SU-DHL-6 (cell line): ENCODE results near the gene NAV3.
A peak's percentile ranks its signal among the peaks of the same experiment; 100 is the strongest.

Experiments used
- H2AFZ ChIP-seq: fragments of 200-600 bp; sonication (generic); 2 replicates; pipeline ENCODE4 v1.6.1; 2014; ENCODE audit warnings: low read depth, mild to moderate bottlenecking, moderate library complexity, mixed read lengths, antibody characterized with exemption, low read length; ENCODE audit not compliant: severe bottlenecking
- H3F3A ChIP-seq: fragments of 200-600 bp; shearing (Covaris generic); 2 replicates; pipeline ENCODE4 v1.6.0; 2016; ENCODE audit warnings: antibody characterized with exemption, mild to moderate bottlenecking; ENCODE audit not compliant: insufficient read depth
- H3K27ac ChIP-seq: fragments of 200-600 bp; sonication (generic); 2 replicates; pipeline ENCODE4 v1.5.1; 2016; ENCODE audit warnings: low read depth, mild to moderate bottlenecking, low read length, moderate library complexity, mixed read lengths
- H3K27me3 ChIP-seq: fragments of 200-600 bp; sonication (generic), shearing (Covaris generic); 2 replicates; pipeline ENCODE4 v1.6.0; 2014; ENCODE audit warnings: mild to moderate bottlenecking, low read length
- H3K36me3 ChIP-seq: fragments of 200-600 bp; sonication (generic); 2 replicates; pipeline ENCODE4 v1.6.1; 2014; ENCODE audit warnings: mild to moderate bottlenecking, low read length, mixed read lengths
- H3K4me2 ChIP-seq: fragments of 300-600, 200-600 bp; shearing (Covaris generic), sonication (generic); 2 replicates; pipeline ENCODE4 v1.6.0; 2014; ENCODE audit warnings: low read length, low read depth, mild to moderate bottlenecking; ENCODE audit not compliant: poor library complexity, severe bottlenecking
- H3K4me3 ChIP-seq: fragments of 200-600 bp; sonication (generic); 2 replicates; pipeline ENCODE4 v1.5.1; 2014; ENCODE audit warnings: antibody characterized with exemption, low read length, mild to moderate bottlenecking, mixed read lengths; ENCODE audit not compliant: insufficient read depth, poor library complexity, severe bottlenecking
- H3K79me2 ChIP-seq: fragments of 200-600 bp; sonication (generic); 2 replicates; pipeline ENCODE4 v1.6.1; 2014; ENCODE audit warnings: mild to moderate bottlenecking, low read length, moderate library complexity; ENCODE audit not compliant: insufficient read depth
- H3K9ac ChIP-seq: fragments of 200-600 bp; sonication (generic); 2 replicates; pipeline ENCODE4 v1.7.0; 2014; ENCODE audit warnings: mild to moderate bottlenecking, low read length
- H3K9me2 ChIP-seq: fragments of 200-600 bp; sonication (generic); replicated peaks from 2 replicates; pipeline ENCODE4 v1.6.1; 2014; ENCODE audit warnings: low read length; ENCODE audit not compliant: insufficient read depth
- H3K9me3 ChIP-seq: fragments of 200-600 bp; sonication (generic); 2 replicates; pipeline ENCODE4 v1.6.1; 2014; ENCODE audit warnings: low read length, mixed read lengths; ENCODE audit not compliant: insufficient read depth
- H4K20me1 ChIP-seq: fragments of 200-600 bp; sonication (generic); 2 replicates; pipeline ENCODE4 v1.6.1; 2014; ENCODE audit warnings: low read depth, mild to moderate bottlenecking, antibody characterized with exemption, low read length, moderate library complexity, mixed read lengths
- CTCF ChIP-seq: fragments of 200-600 bp; sonication (generic); IDR thresholded peaks from one replicate; pipeline ENCODE4 v1.5.1; 2017; ENCODE audit warnings: antibody characterized with exemption, mild to moderate bottlenecking, low read length, moderate library complexity; ENCODE audit not compliant: insufficient read depth, poor library complexity, severe bottlenecking
- EZH2phosphoT487 ChIP-seq: fragments of 200-600 bp; sonication (generic), shearing (Covaris generic); conservative IDR thresholded peaks from 2 replicates; pipeline ENCODE4 v1.6.1; 2018; ENCODE audit warnings: mild to moderate bottlenecking, antibody characterized with exemption, low read length, moderate library complexity, mixed read lengths

The NAV3 gene

DNA sequence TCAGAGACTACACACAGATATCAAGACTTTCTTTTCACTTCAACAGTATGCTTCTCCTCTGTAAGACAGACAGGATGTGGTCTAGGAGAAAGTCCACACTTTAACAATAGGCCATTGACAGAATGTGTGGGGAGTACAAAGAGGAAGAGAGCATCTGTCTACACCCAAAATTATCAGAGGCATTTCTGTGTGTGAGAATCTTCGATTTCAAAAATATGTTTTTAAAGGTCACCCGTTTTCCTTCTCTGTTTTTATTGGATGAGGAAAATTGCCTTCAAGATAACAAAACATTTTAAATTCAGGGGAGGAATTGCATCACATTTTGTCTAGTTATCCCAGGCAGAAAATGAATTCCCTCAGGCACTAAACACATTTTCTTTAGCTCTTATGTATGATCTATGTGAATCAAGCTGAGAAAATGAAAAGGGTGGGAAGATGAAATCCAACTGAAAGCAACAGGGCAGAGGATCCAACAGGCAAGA lies 16.4 kb downstream of the NAV3 start:
- TF ChIP-seq CTCF (no peak), EZH2phosphoT487 (no peak)
- H3K9ac ChIP-seq, result 0 out of 2 replicates have a peak overlapping the region, but pooled peaks have one; percentile 14
- H3K27ac ChIP-seq, result peak overlapping the region; percentile 73
- H3K4me2 ChIP-seq, result peak overlapping the region; percentile 47
- H3K27me3 ChIP-seq, result no peaks in the 10 kb centered on the region
- no peaks in the 10 kb centered on the region for H3K79me2 ChIP-seq
- no peaks in the 10 kb centered on the region for H3K9me2 ChIP-seq
- H3K36me3 ChIP-seq, result no peaks in the 10 kb centered on the region
- no peaks in the 10 kb centered on the region for H4K20me1 ChIP-seq
- no peaks in the 10 kb centered on the region for H3K9me3 ChIP-seq
- H3K4me3 ChIP-seq, result no peak overlapping the region
- no peaks in the 10 kb centered on the region for H3F3A ChIP-seq
- H2AFZ ChIP-seq, result no peak overlapping the region

GRCh38 chr12:77847680-77848431 lies 17.2 kb downstream of the NAV3 start:
- Histone ChIP-seq H3K9me2 (no peaks in the 10 kb centered on the region), H3K79me2 (no peaks in the 10 kb centered on the region), H2AFZ (no peak overlapping the region), H3F3A (no peaks in the 10 kb centered on the region), H3K4me2 (peak overlapping the region; percentile 47), H4K20me1 (no peaks in the 10 kb centered on the region), H3K9me3 (no peaks in the 10 kb centered on the region), H3K27me3 (no peaks in the 10 kb centered on the region), H3K4me3 (no peak overlapping the region), H3K9ac (peak overlapping the region; percentile 14; the same call in 1 of the 2 replicates), H3K36me3 (no peaks in the 10 kb centered on the region), H3K27ac (peak overlapping the region; percentile 73)
- TF ChIP-seq CTCF, result no peak
- no peak for TF ChIP-seq EZH2phosphoT487

GRCh38 chr12:77850129-77850528 lies 19.4 kb downstream of the NAV3 start:
- H3K36me3 ChIP-seq, result no peaks in the 10 kb centered on the region
- H3F3A ChIP-seq, result no peaks in the 10 kb centered on the region
- H3K9ac ChIP-seq, result no peak overlapping the region
- no peaks in the 10 kb centered on the region for H3K27me3 ChIP-seq
- H3K9me2 ChIP-seq, result no peaks in the 10 kb centered on the region
- TF ChIP-seq CTCF, result no peak
- no peak for TF ChIP-seq EZH2phosphoT487
- H3K4me2 ChIP-seq, result no peak overlapping the region
- no peaks in the 10 kb centered on the region for H3K79me2 ChIP-seq
- no peak overlapping the region for H3K4me3 ChIP-seq
- H2AFZ ChIP-seq, result no peak overlapping the region
- no peak overlapping the region for H3K27ac ChIP-seq
- no peaks in the 10 kb centered on the region for H3K9me3 ChIP-seq
- H4K20me1 ChIP-seq, result no peaks in the 10 kb centered on the region
